Measurements from ENCODE around the gene RAD51B.
A peak's percentile ranks its signal among the peaks of the same experiment; 100 is the strongest.
"Not testable (repeated sequence)": the region's sequence is repeated elsewhere in the genome, so short reads cannot be mapped to it uniquely, and the experiment has no call there.

RAD51B gene

DNA sequence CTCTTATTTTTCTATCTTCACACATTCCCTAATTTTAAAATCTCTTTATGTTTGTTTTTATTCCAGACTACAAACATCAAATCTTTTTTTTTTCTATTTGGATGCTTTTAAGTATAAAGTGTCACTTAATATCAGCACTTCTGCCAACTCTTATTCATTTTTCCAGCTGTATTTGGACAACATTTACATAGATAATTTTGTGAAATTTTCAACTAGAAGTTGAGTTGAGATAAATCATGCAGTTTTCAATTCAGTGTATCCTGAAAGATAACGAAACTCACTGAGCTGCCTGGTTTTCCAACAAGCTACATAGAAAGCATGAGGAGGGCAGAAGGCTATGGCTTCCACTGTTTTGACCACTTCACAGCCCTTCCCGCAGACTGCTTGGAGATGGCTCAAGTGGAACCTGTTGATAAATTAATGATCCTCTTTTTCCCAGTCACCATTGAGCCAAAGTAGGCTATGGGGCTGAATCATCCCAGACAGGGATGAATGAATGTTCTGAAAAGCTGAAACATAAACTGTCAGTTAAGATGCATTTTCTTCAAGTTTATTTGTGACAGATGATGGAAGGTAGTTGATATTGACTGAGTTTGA, 213.9 kb downstream of the RAD51B start:
- DNase-seq = no peak

DNA sequence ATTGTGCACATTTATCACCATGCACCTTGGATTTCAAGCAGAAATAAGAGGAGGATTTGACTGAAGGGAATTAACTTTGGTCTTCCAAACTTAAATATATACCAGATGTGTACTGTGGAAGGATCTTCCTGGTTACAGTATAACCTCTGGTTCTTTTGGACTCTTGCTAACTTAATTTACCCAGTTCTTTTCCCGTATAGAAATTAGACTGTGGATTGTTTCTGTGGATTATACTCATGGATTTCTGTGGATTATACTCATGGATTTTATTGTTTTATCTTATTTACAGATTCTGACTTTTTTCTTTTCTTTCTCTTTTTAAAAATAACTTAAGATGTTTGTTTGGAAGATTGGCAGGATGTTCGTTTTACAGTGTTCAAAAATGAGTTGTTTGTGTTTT, 215.3 kb downstream of the RAD51B start:
- no peak for DNase-seq

DNA sequence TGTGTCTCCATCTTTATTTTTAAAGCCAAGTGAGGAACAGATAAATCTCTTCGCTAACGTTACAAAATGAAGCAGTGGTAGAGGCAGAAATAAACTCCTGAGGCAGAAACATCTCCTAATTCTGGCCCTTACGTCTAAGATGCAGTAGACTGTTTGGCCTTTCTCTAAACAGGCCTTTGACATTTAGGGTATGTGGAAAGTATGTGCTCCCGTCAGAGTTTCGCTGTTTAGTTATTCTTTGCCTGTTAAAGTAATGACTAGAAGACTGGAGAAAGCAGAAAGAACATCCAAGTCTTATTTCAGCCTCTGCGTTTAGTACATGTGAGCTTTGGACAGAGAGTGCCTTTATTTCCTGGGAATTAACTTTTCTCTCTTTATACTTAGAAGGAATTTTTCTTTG, 216.6 kb downstream of the RAD51B start:
- DNase-seq = no peak

- DNase-seq = no peak
These were observed 220.0 kb downstream of the RAD51B start for GRCh38 chr14:68039593-68039992.

- no peak for DNase-seq
These were observed 221.2 kb downstream of the RAD51B start for GRCh38 chr14:68040633-68041369.

DNA sequence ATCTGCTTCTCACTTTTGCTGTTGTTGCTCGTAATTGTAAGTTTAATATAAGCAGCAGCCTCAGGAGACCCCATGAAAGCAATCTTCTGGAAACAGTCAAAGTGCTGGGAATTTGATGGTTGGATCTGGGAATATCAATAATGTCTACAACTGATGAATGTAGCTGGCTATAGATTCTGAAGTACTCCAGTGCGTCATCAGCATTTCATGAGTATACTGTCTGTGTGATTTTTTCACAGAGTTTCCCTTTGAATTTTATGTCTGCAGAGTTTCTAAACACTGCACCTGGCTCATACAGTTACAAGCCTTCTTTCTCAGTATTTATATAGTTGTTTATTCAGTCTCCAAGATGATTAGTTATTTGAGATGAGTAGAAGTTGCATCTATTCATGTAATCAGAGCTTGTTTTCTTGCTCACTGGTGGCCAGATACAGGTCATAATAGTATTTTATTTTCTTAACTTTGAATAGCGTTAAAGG, 222.3 kb downstream of the RAD51B start:
- no peak for DNase-seq

DNA sequence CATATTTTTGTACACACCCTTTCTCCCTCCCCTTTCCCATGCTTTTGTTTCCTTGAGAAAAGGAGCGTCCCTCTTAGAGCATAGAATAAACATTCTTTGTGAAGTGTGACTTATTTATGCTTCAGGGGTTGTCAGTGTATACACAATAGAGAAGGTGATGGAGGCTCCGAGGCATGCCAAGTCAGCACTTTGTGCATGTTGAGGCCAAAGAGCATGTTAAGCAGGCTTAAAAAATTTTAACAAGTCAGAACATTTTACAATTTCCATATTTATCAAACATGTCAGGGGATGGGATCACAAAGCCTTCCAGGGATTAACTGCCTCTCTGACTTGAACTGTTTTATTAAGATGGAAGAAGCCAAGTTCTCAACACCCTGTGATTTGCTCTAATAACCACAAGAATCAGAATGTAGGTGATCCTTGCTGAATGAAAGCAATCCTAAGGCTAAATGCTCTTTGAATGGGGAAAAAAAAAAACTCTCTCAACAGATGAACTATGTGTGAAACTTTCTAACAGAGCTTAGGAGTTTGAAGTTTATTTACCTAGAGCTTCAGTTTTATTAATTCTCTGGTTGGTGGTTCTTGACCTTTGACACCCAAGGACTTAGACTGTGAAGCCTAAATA, 223.1 kb downstream of the RAD51B start:
- DNase-seq = no peak

- DNase-seq = no peak
These were observed 224.2 kb downstream of the RAD51B start for GRCh38 chr14:68043752-68044151.

DNA sequence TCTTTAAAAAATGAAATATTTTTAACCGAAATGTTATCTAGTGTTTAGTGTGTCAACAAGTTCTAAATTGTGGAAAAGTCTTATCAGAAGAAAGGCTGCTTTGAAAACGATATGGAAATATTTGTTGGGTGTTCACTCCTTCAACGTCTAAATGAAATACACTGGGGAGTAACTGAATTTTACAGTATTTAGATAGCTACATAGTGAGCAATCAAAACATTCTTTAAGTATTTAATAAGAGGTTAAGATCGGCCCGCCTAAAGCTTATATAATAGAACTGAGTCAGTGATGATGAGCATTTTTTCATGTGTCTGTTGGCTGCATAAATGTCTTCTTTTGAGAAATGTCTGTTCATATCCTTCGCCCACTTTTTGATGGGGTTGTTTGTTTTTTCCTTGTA, 228.3 kb downstream of the RAD51B start:
- DNase-seq = no peak

DNA sequence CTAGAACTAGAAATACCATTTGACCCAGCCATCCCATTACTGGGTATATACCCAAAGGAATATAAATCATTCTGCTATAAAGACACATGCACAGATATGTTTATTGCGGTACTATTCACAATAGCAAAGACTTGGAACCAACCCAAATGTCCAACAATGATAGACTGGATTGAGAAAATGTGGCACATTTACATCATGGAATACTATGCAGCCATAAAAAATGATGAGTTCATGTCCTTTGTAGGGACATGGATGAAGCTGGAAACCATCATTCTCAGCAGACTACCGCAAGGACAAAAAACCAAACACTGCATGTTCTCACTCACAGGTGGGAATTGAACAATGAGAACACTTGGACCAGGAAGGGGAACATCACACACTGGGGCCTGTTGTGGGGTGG, 229.2 kb downstream of the RAD51B start:
- not testable (repeated sequence) for DNase-seq

DNA sequence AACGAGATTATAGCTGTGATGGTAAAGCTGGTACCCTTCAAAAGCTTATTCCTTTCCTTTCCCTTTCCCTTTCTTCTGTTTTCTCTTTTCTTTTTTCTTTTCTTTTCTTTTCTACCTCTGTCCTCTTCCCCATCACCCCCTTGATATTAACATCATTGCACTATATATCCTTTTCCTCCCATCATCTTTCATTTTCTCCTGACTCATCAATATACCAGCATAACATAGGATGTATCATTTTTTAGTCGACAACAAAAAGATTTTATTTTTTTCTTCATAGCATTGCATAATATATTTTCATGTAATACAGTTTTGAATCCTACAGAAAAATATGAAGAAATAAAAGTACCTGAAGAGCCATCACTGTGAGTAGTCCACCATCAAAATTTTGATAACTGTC, 230.6 kb downstream of the RAD51B start:
- no peak for DNase-seq

DNA sequence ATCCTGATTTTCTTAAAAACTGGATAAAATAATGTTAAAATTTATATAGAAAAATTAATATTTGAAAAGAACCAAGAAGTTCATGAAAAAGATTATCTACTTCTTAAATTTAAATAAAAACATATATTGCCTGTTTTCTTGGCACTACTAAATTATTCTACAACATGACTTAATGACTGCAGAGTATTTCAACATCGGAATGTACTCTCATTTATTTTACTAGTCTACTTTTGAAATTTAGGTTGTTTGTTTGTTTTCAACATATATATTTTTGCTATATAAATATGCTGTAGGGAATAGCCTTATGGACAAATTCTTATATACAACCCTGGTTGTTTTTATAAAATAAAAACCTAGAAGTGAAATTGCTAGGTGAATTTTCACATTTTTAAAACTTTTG, 231.6 kb downstream of the RAD51B start:
- DNase-seq = no peak

DNA sequence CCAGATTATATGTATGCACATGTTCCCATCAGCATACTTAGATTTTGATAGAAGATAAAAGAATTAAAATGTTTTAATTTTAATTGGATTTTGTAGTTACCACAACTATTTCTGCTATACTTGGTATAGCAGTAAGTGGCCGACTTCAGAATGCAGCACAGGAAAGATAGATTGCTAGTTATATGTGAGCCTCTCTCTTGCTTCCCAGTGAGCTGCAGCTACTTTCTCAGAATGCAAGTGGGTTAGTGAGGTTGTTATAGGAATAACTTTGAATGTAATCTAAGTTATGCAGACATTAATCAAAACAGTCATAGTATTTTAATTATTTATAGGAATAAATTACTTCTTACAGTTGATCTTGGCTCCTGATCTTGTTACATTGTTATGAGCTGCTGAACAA, 240.6 kb downstream of the RAD51B start:
- no peak for DNase-seq

DNA sequence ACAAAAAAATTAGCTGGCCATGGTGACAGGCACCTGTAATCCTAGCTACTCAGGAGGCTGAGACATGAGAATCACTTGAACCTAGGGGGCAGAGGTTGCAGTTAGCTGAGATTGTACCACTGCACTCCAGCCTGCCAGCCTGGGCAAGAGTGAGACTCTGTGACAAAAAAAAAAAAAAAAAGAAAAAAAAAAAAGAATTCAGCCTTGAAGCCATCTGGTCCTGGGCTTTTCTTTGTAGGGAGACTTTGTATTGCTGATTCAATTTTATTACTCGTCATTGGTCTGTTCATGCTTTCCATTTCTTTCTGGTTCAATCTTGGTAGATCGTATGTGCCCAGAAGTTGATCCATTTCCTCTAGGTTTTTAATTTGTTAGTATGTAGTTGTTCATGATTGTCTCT, 243.1 kb downstream of the RAD51B start:
- no peak for DNase-seq

DNA sequence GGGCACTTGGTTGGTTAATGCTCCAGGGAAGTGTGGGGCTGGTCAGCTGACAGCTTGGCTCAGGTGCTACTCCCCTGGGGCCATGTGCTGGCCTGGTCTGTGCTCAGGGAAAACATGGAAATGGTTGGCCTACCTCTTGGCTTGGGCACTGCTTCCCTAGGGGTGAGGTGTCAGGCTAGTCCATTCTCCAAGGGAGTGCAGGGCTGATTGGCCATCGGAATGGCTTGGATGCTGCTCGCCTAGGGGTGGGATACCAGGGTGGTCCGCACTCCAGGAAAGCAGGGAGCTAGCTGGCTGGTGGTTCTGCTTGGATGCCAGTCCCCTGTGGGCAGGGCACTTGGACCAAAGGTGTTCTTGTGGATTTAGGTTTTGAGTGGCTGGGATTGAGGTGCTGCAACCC, 245.7 kb downstream of the RAD51B start:
- no peak for DNase-seq

DNA sequence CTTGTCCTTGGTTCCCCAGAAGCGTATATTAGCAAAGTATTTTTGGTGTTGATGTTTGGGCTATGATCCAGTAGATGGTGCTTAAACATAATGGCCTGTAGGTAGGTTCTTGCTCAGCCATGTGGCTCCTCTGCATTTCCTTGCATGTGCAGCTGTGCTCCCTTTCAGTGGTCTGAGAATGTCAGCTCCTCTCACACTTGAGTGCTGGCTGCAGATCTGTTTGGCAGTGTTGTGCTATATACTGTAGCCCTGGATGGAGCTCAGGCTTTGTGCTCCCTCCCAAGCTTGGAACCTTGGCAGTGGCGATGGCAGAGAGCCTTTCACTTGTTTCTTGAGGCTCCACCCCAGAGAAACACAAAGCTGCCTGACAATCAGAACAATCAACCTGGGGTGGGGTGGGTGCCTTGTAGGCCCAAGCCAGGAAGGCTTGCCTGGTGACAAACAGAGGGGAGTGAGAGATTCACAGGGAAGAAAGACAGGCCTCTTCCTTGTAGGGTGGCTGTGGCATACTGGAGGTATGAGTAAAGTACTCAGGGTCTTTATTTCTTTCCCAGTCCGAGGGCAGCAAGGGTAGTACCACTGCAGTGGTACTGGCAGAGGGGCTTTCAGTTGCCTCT, 255.3 kb downstream of the RAD51B start:
- no peak for DNase-seq

- no peak for DNase-seq
These were observed 255.9 kb downstream of the RAD51B start for GRCh38 chr14:68075382-68076029.

DNA sequence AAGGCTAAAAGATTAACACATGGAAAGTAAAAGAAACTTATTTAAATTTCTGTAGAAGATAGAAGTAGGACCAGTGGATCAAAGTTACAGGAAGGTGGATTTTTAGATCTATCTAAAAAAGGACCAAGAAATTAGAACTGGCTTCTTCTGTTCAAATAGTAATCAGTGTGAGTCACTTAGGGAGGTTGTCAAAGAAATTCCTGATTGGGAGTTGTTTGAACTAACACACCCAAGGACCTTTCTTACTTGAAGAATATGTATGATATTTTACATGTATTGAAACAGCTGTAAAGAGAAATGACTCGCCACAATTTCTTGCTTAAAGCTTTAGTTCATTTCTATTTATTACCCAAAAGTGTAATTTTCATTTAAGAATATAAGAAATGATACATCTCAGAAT, 256.9 kb downstream of the RAD51B start:
- DNase-seq = no peak

DNA sequence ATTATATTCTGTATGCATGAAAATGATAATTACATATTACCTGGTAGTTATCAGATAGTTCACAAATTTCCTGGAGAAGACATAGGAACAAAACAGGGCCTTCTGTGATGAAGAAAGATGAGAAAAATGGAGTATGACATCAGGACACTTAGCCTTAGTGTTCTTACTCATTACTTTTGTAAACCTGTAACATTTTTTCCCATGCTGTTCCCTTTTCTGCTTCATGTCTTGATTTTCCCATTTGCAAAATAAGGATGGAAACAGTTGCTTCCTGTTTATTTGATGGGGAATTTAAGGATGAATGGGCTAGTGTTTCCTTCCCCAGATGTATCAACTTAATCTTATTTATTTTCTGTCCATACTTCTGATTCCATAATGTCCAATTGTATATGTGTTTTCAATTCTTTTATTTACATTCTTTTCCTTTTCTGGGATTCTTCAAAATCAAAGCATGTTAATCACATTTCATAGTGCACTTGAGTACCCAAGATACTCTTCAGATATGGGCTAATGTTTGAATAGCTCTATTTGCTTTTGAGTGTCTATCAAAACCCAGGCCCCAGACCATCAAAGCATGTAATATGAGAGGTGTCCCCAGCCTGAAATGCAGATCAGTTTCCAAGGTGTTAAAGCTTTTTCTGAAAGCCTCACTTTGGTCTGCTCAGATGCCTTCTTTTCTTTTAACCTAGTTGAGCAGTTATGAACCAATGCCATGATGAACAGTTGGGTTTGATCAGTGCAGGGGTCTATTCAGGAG, 260.5 kb downstream of the RAD51B start:
- DNase-seq = no peak

DNA sequence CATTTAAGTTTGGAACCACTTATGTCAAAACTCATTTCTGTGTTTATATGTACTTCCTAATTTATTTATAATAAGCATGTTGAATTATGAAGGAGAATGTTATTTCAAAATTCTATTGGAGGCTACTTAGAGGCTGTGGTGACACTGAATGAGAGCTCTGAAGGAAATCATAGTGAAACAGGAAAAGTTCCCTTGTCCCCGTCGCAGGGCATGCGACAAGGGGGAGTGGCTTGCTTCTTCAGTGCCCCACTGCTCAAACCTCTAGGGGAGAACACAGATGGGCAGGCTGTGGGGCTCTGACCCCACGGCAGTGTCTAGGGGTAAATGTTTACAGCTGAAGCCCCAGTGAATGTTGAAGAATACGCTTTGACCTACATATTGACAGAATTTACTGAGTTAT, 261.9 kb downstream of the RAD51B start:
- DNase-seq = peak; percentile 25

DNA sequence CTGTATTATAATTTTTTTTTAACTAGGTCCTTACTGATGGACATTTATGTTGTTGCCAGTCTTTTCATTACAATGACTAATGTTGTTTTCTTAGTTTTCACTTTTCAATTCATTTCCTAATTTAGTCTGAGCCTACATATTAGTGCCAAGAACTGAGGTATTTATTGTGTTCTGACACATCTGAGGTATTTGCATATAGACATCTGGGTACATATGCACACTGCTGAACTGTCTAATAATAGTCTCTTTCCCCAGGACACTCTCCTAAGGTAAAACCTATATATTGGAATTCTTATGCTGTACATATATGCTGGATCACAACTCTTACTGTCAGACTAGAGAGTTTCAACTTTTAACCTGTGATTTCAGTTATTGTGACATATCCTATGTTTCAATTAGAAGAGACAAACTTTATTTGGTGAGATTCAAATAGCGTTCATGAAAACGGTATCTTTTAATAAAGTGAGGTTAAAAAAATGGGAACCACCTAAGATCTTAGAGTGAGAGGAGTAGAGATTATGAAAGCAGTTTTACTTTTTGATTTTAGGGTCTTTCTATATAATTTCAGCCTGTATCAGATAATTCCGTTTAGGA, 263.2 kb downstream of the RAD51B start:
- no peak for DNase-seq

GRCh38 chr14:68084256-68084655, 264.7 kb downstream of the RAD51B start:
- DNase-seq = peak; percentile 20

All from GDM1 (cell line).